IMR-90 (cell line): ENCODE results near the gene KCNG4. TPM values are rescaled to one million over a fixed set of nuclear protein-coding genes. Genes with fewer than 3 reads are reported as not detected.

Experiments
- ATAC-seq: fragments of 200-7000 bp; cut with Tn5 transposase; 2 replicates; pipeline ENCODE4 v1.9.1; 2020; ENCODE audit warnings: low read depth, mild to moderate bottlenecking, moderate library complexity
- BruUV-seq: library from RNA; stranded (reverse); fragments of 400-500 nt; replicated peaks from 2 replicates; lab custom pipeline; 2021; lab: Mats Ljungman, UMichigan
- CTCF ChIA-PET: fragments of 300-600 bp; formaldehyde crosslinking; extraction: SDS; loops from one replicate; lab custom pipeline; 2021; ENCODE audit warnings: antibody characterized with exemption; lab: Yijun Ruan, JAX
- POLR2A ChIA-PET: fragments of 300-600 bp; sonication (Branson Sonifier 250); formaldehyde crosslinking; loops from one replicate; lab custom pipeline; 2022; ENCODE audit warnings: antibody characterized with exemption; ENCODE audit not compliant: unreplicated experiment; lab: Charles Lee
- DNase-seq: peaks from one replicate; pipeline ENCODE4 v3.0.0; 2013
- H2AFZ ChIP-seq: replicated peaks from 2 replicates; pipeline ENCODE3; 2013; ENCODE audit warnings: low read length, mild to moderate bottlenecking; ENCODE audit not compliant: poor library complexity
- H2AK5ac ChIP-seq: 2 replicates; pipeline ENCODE4 v1.6.1; 2013; ENCODE audit warnings: low read depth, low read length, inconsistent platforms
- H2AK9ac ChIP-seq: replicated peaks from 2 replicates; pipeline ENCODE3; 2013; ENCODE audit warnings: mild to moderate bottlenecking, low read depth, low read length, moderate library complexity; ENCODE audit not compliant: poor library complexity
- H2BK120ac ChIP-seq: 2 replicates; pipeline ENCODE4 v1.6.1; 2013; ENCODE audit warnings: low read depth, low read length, inconsistent platforms
- H2BK15ac ChIP-seq: 3 replicates; pipeline ENCODE4 v1.6.1; 2013; ENCODE audit warnings: low read depth, low read length, inconsistent platforms
- H2BK20ac ChIP-seq: 2 replicates; pipeline ENCODE4 v1.6.1; 2013; ENCODE audit warnings: low read depth, mild to moderate bottlenecking, inconsistent platforms, low read length, moderate library complexity
- H2BK5ac ChIP-seq: 2 replicates; pipeline ENCODE4 v1.6.1; 2013; ENCODE audit warnings: mild to moderate bottlenecking, low read depth, low read length, inconsistent platforms; ENCODE audit not compliant: poor library complexity, severe bottlenecking
- H3K14ac ChIP-seq: replicated peaks from 2 replicates; pipeline ENCODE4 v1.6.1; 2013; ENCODE audit warnings: low read depth, low read length, inconsistent platforms
- H3K18ac ChIP-seq: 2 replicates; pipeline ENCODE4 v1.6.1; 2013; ENCODE audit warnings: low read depth, low read length, control low read depth
- H3K23ac ChIP-seq: 2 replicates; pipeline ENCODE4 v1.6.1; 2013; ENCODE audit warnings: low read depth, low read length, inconsistent platforms
- H3K27ac ChIP-seq: 2 replicates; pipeline ENCODE4 v1.5.1; 2013; ENCODE audit warnings: mild to moderate bottlenecking, control low read depth, low read length; ENCODE audit not compliant: insufficient read depth
- H3K27me3 ChIP-seq: 2 replicates; pipeline ENCODE4 v1.6.1; 2013; ENCODE audit warnings: low read length; ENCODE audit not compliant: control insufficient read depth, insufficient read depth
- H3K36me3 ChIP-seq: 2 replicates; pipeline ENCODE4 v1.6.1; 2013; ENCODE audit warnings: low read length, mixed read lengths; ENCODE audit not compliant: control insufficient read depth, insufficient read depth
- H3K4ac ChIP-seq: 2 replicates; pipeline ENCODE4 v1.6.1; 2013; ENCODE audit warnings: low read depth, low read length, inconsistent platforms
- H3K4me1 ChIP-seq: 2 replicates; pipeline ENCODE4 v1.6.1; 2013; ENCODE audit warnings: low read length, mixed read lengths; ENCODE audit not compliant: control insufficient read depth, insufficient read depth
- H3K4me2 ChIP-seq: 2 replicates; pipeline ENCODE4 v1.6.1; 2013; ENCODE audit warnings: low read depth, mild to moderate bottlenecking, control low read depth, low read length, moderate library complexity
- H3K4me3 ChIP-seq: 2 replicates; pipeline ENCODE4 v1.5.1; 2013; ENCODE audit warnings: low read depth, mild to moderate bottlenecking, control low read depth, low read length, moderate library complexity; ENCODE audit not compliant: insufficient read depth
- H3K56ac ChIP-seq: 2 replicates; pipeline ENCODE4 v1.6.1; 2013; ENCODE audit warnings: low read length, inconsistent platforms; ENCODE audit not compliant: insufficient read depth; ENCODE audit errors: extremely low read depth
- H3K79me1 ChIP-seq, 2 experiments: 2 replicates each; pipeline ENCODE4 v1.6.1; 2013; ENCODE audit warnings: low read length in 2 of 2, inconsistent platforms in 1 of 2, low read depth in 1 of 2
- H3K9ac ChIP-seq: 2 replicates; pipeline ENCODE4 v1.6.1; 2013; ENCODE audit warnings: low read depth, low read length, control low read depth
- H3K9me1 ChIP-seq: 2 replicates; pipeline ENCODE4 v1.6.1; 2013; ENCODE audit warnings: low read length, inconsistent platforms; ENCODE audit not compliant: insufficient read depth
- H3K9me3 ChIP-seq: 2 replicates; pipeline ENCODE4 v1.6.1; 2013; ENCODE audit warnings: low read length; ENCODE audit not compliant: control insufficient read depth, insufficient read depth
- H4K20me1 ChIP-seq: 2 replicates; pipeline ENCODE4 v1.6.1; 2013; ENCODE audit warnings: low read length, inconsistent platforms; ENCODE audit not compliant: insufficient read depth
- H4K5ac ChIP-seq: 2 replicates; pipeline ENCODE4 v1.6.1; 2013; ENCODE audit warnings: mild to moderate bottlenecking, low read depth, low read length, control low read depth
- H4K8ac ChIP-seq, 2 experiments: 2 replicates each; pipeline ENCODE4 v1.6.1; 2013; ENCODE audit warnings: low read depth in 2 of 2, low read length in 2 of 2, control low read depth in 1 of 2, inconsistent platforms in 1 of 2
- H4K91ac ChIP-seq: 2 replicates; pipeline ENCODE4 v1.6.1; 2013; ENCODE audit warnings: low read depth, low read length, inconsistent platforms; ENCODE audit not compliant: insufficient read depth
- CHD1 ChIP-seq: IDR thresholded peaks from 2 replicates; pipeline ENCODE4 v1.6.1; 2012; ENCODE audit warnings: low read depth, low read length, improper control_type of control experiment
- CTCF ChIP-seq: conservative IDR thresholded peaks from 2 replicates; pipeline ENCODE4 v1.5.1; 2012; ENCODE audit warnings: mild to moderate bottlenecking, low read depth, low read length, improper control_type of control experiment
- NFE2L2 ChIP-seq: fragments of 150-350 bp; IDR thresholded peaks from 2 replicates; pipeline ENCODE4 v1.6.1; 2016; ENCODE audit warnings: low read depth, mild to moderate bottlenecking, low read length
- WGBS, 2 experiments: methylation state at CpG; one replicate each; pipeline versions ENCODE4 v1.1.5 to v1.1.7; 2013; ENCODE audit warnings: missing lambda C conversion rate in 2 of 2; ENCODE audit not compliant: insufficient read length in 1 of 2; ENCODE audit errors: extremely low coverage in 2 of 2; 5-methylcytosine and 5-hydroxymethylcytosine counted together
- dilution Hi-C: fragments of 300-500 bp; cut with HindIII; formaldehyde crosslinking; loops from one replicate; pipeline ENCODE4 v1.14.3; 2018; ENCODE audit warnings: low sequenced_read_pairs; ENCODE audit not compliant: unreplicated experiment
- in situ Hi-C: fragments of 300-500 bp; cut with MboI; formaldehyde crosslinking; loops from 3 replicates; pipeline ENCODE4 v1.14.3; 2019; ENCODE audit warnings: low sequenced_read_pairs, inconsistent platforms, mixed read lengths
- intact Hi-C: fragments of 100-400 bp; cut with micrococcal nuclease; formaldehyde crosslinking; loops from 2 replicates; pipeline ENCODE4 v1.10.0; 2022
- polyA plus RNA-seq, 3 experiments: library from polyadenylated mRNA; depleted of rRNA; stranded (reverse); fragments of >200 nt; gene quantifications; 2 replicates each; pipeline ENCODE4 v1.2.3, GENCODE V29; 2012; ENCODE audit warnings: low replicate concordance in 1 of 3
- total RNA-seq: library from RNA; depleted of rRNA; stranded (reverse); fragments of >200 nt; gene quantifications from 2 replicates; pipeline ENCODE4 v1.2.3, GENCODE V29; 2012

The KCNG4 gene
- total and polyA plus RNA-seq, 2 of the 4 experiments (the other 2 are of a cell fraction) = not detected

GRCh38 chr16:84214451-84215066, 25.3 kb downstream of the KCNG4 start:
- no peak overlapping the region for H2BK20ac ChIP-seq
- ChIA-PET POLR2A (no interaction called here), CTCF (no interaction called here)
- no peak overlapping the region for H3K56ac ChIP-seq
- H3K4me2 ChIP-seq = no peak overlapping the region
- H3K23ac ChIP-seq = no peak overlapping the region
- no peak overlapping the region for H3K4me3 ChIP-seq
- no peak overlapping the region for H2AK5ac ChIP-seq
- H3K4me1 ChIP-seq = no peaks in the 10 kb centered on the region
- BruUV-seq = no TSS peak
- DNase-seq = no peak
- H3K18ac ChIP-seq = no peak overlapping the region
- no peak overlapping the region for H3K4ac ChIP-seq
- H2BK15ac ChIP-seq = no peak overlapping the region
- no peak overlapping the region for H2AFZ ChIP-seq
- H4K5ac ChIP-seq = no peak overlapping the region
- H3K9me1 ChIP-seq = 0 out of 2 replicates have a peak, but pooled peaks cover 2% of the 10 kb centered on the region
- 53% methylated on average over 3 of the region's 15 CpGs; no CpG with 5 or more reads in 1 of the 2 experiments for whole genome bisulfite sequencing, 2 experiments
- H2BK5ac ChIP-seq = no peak overlapping the region
- H3K27me3 ChIP-seq = peaks cover 37% of the 10 kb centered on the region
- H4K8ac ChIP-seq = no peak overlapping the region
- dilution Hi-C loops (no loop called here), intact Hi-C loops (no loop called here), in situ Hi-C loops (no loop called here)
- no peak overlapping the region for H4K91ac ChIP-seq
- no peak overlapping the region for H2AK9ac ChIP-seq
- no peaks in the 10 kb centered on the region for H4K20me1 ChIP-seq
- H2BK120ac ChIP-seq = no peak overlapping the region
- no peak overlapping the region for H3K9ac ChIP-seq
- ATAC-seq = no peak
- H3K14ac ChIP-seq = no peak overlapping the region
- H3K36me3 ChIP-seq = no peaks in the 10 kb centered on the region
- no peak overlapping the region for H3K27ac ChIP-seq
- TF ChIP-seq CHD1 (no peak), NFE2L2 (no peak), CTCF (no peak)
- no peaks in the 10 kb centered on the region for H3K79me1 ChIP-seq
- H3K9me3 ChIP-seq = peaks cover 2% of the 10 kb centered on the region; the same call in 1 of the 2 replicates
